ENCODE results near the gene GABRD.

GABRD gene

DNA sequence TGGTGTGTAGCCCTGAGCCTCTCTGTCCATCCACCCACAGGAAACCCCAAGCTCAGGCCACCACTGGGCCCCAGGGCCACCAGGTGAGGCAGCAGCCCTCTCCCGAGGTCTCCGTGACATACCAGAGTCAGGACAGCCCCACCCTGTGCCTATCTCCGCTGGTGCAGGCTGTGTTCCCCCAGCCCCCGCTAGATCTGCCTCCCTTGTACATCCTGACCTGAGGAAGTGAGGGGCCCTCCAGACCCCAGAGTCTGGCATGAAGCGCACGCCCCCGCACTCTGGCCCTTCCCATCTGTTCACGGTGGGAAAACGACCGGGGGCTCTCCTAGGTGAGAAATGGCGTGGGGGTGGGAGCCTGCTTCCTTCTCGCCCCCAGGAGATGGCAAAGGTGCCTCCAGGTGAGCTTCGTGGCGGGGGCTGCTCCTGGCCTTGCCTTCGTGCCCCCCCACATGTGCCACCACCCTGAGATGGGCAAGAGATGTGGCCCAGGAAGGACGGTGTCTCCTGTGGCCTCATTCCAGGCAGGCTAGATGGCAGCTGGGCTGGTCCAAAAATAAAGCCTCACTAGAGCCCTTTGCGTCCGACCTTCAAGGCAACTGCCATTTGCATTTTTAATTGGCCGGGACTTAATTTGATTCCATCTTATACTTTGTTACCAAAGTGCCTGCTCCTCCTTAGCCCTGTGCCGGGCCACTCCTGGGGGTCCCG is 3.1 kb downstream of the GABRD start:
- TF ChIP-seq, protein P1, sequence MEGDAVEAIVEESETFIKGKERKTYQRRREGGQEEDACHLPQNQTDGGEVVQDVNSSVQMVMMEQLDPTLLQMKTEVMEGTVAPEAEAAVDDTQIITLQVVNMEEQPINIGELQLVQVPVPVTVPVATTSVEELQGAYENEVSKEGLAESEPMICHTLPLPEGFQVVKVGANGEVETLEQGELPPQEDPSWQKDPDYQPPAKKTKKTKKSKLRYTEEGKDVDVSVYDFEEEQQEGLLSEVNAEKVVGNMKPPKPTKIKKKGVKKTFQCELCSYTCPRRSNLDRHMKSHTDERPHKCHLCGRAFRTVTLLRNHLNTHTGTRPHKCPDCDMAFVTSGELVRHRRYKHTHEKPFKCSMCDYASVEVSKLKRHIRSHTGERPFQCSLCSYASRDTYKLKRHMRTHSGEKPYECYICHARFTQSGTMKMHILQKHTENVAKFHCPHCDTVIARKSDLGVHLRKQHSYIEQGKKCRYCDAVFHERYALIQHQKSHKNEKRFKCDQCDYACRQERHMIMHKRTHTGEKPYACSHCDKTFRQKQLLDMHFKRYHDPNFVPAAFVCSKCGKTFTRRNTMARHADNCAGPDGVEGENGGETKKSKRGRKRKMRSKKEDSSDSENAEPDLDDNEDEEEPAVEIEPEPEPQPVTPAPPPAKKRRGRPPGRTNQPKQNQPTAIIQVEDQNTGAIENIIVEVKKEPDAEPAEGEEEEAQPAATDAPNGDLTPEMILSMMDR (IDR thresholded peaks at IDR 0.05; ENCODE audit: borderline replicate concordance, control extremely low read depth, extremely low read depth, insufficient read depth, missing control alignments) = no peak
- in situ Hi-C loops (cut with MboI; ENCODE audit: low sequenced_read_pairs, unreplicated experiment) = no loop called here
- DNase-seq (ENCODE audit: low spot score) = no peak

DNA sequence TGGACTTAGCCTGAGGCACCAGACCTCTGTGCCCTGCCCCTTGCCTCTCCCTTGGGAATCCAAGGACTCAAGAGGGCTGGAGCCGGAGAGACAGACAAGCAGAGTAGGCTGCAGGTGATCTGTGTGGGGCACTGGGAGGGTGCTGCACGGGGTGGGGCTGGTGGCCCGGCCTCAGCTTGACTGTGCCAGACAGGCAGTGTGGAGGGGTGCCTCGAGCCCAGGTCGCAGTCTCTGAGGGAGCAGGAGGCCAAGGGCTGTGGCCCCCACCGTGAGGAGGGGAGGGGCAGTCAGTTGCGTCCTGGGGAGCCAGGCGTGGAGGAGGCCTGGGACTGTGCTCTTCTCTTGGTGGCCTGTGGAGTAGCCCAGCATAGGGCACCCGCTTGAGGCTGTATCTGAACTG is 4.0 kb downstream of the GABRD start:
- in situ Hi-C loops (cut with MboI; ENCODE audit: low sequenced_read_pairs, unreplicated experiment) = no loop called here
- no peak for DNase-seq (ENCODE audit: low spot score)
- TF ChIP-seq, protein P1 (IDR thresholded peaks at IDR 0.05; ENCODE audit: borderline replicate concordance, control extremely low read depth, extremely low read depth, insufficient read depth, missing control alignments) = no peak

DNA sequence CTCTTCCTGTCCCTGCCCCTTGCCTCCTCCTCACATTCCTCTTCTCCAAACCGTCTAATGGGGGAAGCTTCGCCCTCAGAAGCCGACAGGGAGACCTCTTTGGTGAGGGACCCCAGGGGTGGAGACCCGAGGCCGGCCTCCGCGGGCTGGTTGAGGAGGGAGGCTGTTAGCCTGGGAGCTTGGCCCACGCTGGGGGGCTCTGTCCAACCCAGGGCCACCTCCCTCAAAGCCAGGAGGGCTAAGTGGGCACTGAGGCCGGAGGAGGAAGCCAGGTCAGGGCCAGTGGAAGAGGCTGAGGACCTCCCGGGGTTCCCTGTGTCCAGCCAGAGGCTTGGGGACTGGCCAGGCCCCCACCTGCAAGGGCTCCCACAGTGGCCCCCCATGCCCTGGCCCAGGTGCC is 5.3 kb downstream of the GABRD start:
- in situ Hi-C loops (cut with MboI; ENCODE audit: low sequenced_read_pairs, unreplicated experiment) = no loop called here
- TF ChIP-seq, protein P1 (IDR thresholded peaks at IDR 0.05; ENCODE audit: borderline replicate concordance, control extremely low read depth, extremely low read depth, insufficient read depth, missing control alignments) = no peak
- no peak for DNase-seq (ENCODE audit: low spot score)

DNA sequence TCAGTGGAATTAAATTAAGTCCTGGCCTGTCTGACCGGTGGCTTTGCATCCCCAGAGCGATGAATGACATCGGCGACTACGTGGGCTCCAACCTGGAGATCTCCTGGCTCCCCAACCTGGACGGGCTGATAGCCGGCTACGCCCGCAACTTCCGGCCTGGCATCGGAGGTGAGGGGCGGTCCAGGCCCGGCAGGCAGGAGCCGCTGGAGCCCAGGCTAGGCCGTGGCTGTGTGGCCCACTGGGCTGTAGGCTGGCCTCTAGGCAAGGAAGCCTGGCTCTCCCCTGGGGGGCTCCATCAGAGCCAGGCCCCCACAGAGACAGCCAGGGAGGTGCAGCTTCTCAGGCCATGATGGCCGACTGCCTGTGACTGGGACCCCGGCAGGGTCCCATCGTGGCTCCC is 5.7 kb downstream of the GABRD start:
- DNase-seq (ENCODE audit: low spot score) = no peak
- in situ Hi-C loops (cut with MboI; ENCODE audit: low sequenced_read_pairs, unreplicated experiment) = no loop called here
- TF ChIP-seq, protein P1 (IDR thresholded peaks at IDR 0.05; ENCODE audit: borderline replicate concordance, control extremely low read depth, extremely low read depth, insufficient read depth, missing control alignments) = no peak

DNA sequence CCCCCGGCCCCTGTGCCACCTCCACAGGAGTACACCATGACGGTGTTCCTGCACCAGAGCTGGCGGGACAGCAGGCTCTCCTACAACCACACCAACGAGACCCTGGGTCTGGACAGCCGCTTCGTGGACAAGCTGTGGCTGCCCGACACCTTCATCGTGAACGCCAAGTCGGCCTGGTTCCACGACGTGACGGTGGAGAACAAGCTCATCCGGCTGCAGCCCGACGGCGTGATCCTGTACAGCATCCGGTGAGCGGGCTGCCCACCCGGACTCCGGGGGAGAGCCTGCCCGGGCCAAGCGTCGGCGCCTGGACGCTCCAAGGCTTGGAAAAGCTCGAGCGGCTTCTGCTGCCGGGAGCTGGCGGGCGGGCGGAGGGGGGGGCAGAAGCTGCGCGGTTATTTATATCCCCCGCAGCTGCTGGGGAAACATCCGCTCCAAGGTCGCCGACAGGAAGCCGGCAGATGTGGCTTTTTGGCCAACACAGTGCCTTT is 6.4 kb downstream of the GABRD start:
- in situ Hi-C loops (cut with MboI; ENCODE audit: low sequenced_read_pairs, unreplicated experiment) = no loop called here
- no peak for DNase-seq (ENCODE audit: low spot score)
- TF ChIP-seq, protein P1 (IDR thresholded peaks at IDR 0.05; ENCODE audit: borderline replicate concordance, control extremely low read depth, extremely low read depth, insufficient read depth, missing control alignments) = no peak

DNA sequence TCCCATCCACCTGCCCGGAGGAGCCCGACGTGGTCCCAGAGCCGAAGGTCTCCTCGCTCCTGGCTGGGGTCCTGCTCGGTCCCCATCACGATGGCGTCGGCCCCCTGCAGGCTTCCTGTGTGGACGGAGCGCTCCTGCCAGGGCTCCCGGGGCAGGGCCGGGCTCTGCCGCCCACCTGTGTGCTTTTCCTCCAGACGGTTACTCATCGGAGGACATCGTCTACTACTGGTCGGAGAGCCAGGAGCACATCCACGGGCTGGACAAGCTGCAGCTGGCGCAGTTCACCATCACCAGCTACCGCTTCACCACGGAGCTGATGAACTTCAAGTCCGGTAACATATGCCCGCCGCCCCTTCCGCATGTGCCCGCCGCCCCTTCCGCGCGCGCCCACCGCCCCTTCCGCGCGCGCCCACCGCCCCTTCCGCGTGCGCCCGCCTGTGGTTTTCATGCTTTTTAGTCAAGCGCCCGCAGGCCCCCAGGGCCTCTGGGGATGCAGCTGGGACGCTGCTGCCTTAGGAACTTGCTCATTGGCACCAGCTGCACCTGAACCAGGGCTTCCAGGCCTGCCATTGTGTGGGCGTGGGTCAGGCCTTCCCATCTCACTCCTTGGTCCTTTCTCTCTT is 8.9 kb downstream of the GABRD start:
- in situ Hi-C loops (cut with MboI; ENCODE audit: low sequenced_read_pairs, unreplicated experiment) = no loop called here
- TF ChIP-seq, protein P1 (IDR thresholded peaks at IDR 0.05; ENCODE audit: borderline replicate concordance, control extremely low read depth, extremely low read depth, insufficient read depth, missing control alignments) = no peak

More for the DNA sequence above, 8.9 kb downstream of the GABRD start:
- no peak for DNase-seq (ENCODE audit: low spot score)
